GM21529 (cell line): Measurements from ENCODE around the gene IFNL2.

Experiments
- ATAC-seq: cut with Tn5 transposase; IDR thresholded peaks from one replicate; pipeline ENCODE4 v1.9.1; 2021; ENCODE audit not compliant: unreplicated experiment

Gene IFNL2

DNA sequence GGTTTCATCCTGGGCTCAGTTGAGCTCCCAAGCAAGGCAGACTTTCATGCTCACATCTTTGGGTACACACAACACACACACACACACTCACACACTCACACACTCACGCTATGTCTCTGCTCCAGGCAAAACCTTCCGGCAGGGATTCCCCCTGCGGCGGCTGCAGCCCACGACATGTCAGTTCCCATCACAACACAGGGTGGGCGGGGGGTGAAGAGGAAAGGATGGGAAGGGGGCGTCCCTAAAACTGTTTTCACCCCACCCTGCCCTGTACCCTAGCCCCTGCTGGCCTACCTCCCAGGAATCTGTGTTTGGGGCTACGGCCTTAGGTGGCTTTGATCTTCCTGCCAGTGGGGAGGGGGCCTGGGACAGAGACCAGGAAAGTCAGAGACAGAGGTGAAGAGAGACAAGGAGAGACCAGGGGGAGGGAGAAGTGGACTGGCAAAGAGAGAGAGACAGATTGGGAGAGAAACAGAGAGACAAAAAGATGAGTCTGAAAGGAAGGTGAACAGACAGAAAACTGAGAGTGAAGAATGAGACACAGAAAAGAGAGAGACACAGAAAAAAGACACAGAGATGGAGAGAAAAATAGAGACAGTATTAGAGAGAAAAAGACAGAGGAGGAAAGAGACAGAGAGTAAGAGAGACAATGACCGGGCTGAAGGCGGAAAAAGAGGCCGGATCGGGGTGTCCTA, 48.6 kb downstream of the IFNL2 start:
- no peak for ATAC-seq

DNA sequence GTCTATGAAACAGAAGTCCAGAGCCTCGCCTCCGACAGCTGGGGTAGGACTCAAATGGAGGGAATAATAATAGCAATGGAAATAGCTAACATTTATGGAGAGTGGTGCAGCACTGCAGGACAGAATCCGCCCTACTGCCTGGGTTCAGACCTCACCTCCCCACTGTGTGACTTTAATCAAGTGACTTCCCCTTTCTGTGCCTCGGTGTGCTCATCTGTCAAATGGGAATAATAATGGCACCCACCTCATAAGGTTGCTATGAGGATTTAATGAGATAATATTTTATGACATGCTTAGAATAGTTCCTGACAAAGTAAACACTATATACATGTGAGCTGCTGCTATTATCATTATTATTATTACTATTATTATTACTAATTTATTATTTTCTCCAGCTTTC, 49.3 kb downstream of the IFNL2 start:
- no peak for ATAC-seq

DNA sequence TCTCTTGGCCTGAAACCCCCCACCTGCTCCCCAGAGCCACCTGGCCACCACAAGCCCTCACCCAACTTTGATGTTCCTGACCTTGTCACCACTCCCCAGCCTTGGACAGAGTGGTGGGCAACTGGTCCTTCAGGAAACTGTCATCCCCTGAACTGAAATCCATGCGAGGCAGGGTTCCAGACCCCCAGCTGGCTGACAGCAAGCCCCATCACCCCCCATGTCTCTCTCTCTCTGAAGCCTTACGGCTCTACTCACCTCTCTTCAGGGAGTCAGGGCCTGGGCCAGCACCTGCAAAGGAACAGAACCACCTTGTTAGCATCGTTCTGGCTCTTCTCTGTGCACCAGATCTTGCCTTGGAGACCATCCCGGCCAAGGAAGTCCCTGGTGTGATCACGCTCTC, 49.9 kb downstream of the IFNL2 start:
- ATAC-seq = no peak

DNA sequence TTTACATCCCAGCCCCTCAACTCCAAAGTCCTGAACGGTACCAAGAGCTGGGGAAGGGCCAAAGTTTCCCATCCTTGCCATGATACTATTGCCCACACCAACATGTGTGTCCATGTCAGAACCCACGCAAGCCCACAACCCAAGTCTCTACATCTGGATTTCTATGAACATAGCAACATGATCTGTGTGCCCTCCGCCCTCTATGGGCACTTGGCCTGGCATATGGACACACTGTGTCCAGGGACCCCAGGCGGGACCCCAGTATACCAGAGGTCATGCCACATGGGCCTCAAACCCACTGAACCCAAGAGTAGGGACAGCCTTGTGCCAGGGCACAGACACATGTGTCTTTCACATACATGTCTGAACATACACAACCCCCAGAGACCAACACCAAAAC, 50.5 kb downstream of the IFNL2 start:
- no peak for ATAC-seq

DNA sequence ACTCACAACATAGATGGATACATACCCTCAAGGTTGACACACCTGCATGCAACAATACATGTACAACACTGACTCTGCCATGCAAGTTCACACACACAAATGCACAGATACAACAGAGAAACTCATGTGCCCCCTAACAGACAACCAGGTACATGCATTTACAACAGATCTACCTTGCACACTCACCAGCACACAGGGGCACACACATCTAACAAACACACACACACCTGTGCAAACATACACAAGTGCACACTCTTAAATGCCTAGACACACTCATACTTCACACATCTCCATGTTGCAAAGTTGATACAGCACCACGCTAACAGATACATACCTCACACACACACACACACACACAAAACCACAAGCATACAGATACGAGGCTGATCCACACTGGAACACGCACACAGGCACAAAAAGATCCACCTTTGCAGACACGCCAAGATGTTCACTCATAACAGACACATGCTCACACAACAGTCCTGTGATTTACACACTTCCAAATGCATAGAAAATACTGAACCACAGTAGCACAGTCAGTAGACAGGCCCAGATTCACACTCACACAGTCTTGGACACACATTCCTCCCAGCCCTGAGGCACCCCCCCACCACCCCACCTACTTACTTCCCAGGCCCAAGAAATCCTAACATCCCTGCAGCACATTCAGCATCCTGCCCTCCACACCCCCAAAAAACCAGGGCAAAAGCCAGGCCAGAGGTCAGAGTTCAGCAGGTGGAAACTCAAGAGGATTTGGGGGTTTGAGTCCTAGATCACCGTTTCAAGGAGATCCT, 51.1 kb downstream of the IFNL2 start:
- ATAC-seq = no peak
